Aorta (tissue), 5 donors: ENCODE results near the gene PSTPIP2. TPM values are rescaled to one million over a fixed set of nuclear protein-coding genes. Genes with fewer than 3 reads are reported as not detected.

ENCODE experiments used
- ATAC-seq: fragments of 200-7000 bp; cut with Tn5 transposase; one replicate; pipeline ENCODE4 v1.9.1; 2022; ENCODE audit warnings: moderate library complexity; ENCODE audit not compliant: low FRiP score
- DNase-seq, 2 donors: peaks; one replicate each; pipeline ENCODE4 v3.0.0-alpha.2; 2020
- H3K27ac ChIP-seq, 2 donors: one replicate each; pipeline ENCODE4 v1.5.1; 2013; ENCODE audit warnings: low read length in 2 of 2, mild to moderate bottlenecking in 2 of 2, moderate library complexity in 2 of 2, control low read depth in 1 of 2, inconsistent platforms in 1 of 2, low read depth in 1 of 2
- H3K27me3 ChIP-seq, 2 donors: one replicate each; pipeline ENCODE4 v1.6.1; 2013; ENCODE audit warnings: control low read depth in 1 of 2, low read length in 1 of 2, mild to moderate bottlenecking in 1 of 2, moderate library complexity in 1 of 2; ENCODE audit not compliant: insufficient read depth in 2 of 2, control insufficient read depth in 1 of 2
- H3K36me3 ChIP-seq, 2 donors: one replicate each; pipeline ENCODE4 v1.6.1; 2013; ENCODE audit warnings: control low read depth in 1 of 2, low read length in 1 of 2, mild to moderate bottlenecking in 1 of 2; ENCODE audit not compliant: insufficient read depth in 2 of 2, control insufficient read depth in 1 of 2
- H3K4me1 ChIP-seq, 2 donors: one replicate each; pipeline ENCODE4 v1.6.1; 2013; ENCODE audit warnings: low read length in 2 of 2, control low read depth in 1 of 2, mild to moderate bottlenecking in 1 of 2, moderate library complexity in 1 of 2; ENCODE audit not compliant: insufficient read depth in 2 of 2, control insufficient read depth in 1 of 2
- H3K4me3 ChIP-seq, 2 donors: one replicate each; pipeline ENCODE4 v1.5.1; 2013; ENCODE audit warnings: low read length in 2 of 2, control low read depth in 1 of 2, mild to moderate bottlenecking in 1 of 2
- H3K9me3 ChIP-seq: one replicate; pipeline ENCODE4 v1.6.1; 2013; ENCODE audit warnings: mild to moderate bottlenecking, low read length; ENCODE audit not compliant: control insufficient read depth
- WGBS, 2 donors: extraction: QIAGEN DNeasy Blood & Tissue Kit; methylation state at CpG; one replicate each; pipeline ENCODE4 v1.1.7; 2013; 5-methylcytosine and 5-hydroxymethylcytosine counted together
- intact Hi-C, 2 donors: fragments of 100-400 bp; cut with DNase I; formaldehyde crosslinking; loops; one replicate each; pipeline versions ENCODE4 v1.14.2 to v1.15.0; 2022
- polyA plus RNA-seq, 2 donors: library from polyadenylated mRNA; stranded (reverse); fragments of 200-250 nt; gene quantifications; one replicate each; pipeline ENCODE4 v1.2.3, GENCODE V29; 2013
- total RNA-seq, 2 donors: library from RNA; stranded (reverse); fragmentation: NEBNext Ultra II Directional; extraction: Animal tissue kit (Norgen Biotek cat#: 25700); gene quantifications; one replicate each; pipeline ENCODE4 v1.2.1, GENCODE V29; 2021
- donor health status: healthy with polysubstance abuse.
- donor health status: Bipolar disorder and iron deficiency.
- donor health status: DM: no; HTN: no; CAD: no.
- donor health status: DM: no; HTN: no; CAD: no.
- donor health status: DM: yes; HTN: yes; CAD: no.

Gene PSTPIP2
- total and polyA plus RNA-seq, 4 donors = 2.0 to 12.6 (median 6.7) TPM

DNA sequence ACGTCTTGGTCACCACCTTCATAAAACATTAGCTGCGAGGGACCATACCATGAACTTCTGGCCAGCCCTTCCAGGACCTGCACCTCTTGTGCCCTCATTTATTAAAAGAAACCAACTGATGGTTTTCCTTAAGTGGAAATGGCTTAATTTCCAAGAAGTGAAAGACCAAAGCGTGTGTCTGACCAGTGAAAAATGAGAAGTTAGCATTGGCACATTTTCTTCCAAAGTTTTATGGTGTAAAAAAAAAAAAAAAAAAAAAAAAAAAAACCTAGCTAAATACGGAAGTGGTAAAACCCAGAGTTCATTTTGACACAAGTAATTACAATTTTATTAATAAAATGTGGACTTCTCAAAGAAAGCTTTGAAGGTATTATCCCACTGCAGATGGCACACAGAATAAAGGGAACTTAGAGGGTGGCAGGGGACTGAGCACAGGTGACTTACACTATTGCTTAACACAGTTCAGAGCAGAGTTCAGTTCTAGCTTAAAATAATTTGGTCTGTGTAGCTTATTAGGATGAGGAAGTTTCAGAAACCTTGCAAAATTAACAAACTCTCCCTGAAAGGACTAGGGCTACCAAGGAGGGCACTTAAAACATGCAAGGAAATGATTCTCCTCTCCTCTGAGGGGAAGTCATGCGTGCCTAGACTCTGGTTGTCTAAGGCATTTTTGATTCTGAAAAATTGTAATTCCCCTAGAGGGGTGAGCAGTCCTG is 62.8 kb downstream of the PSTPIP2 start:
- Histone ChIP-seq H3K4me1 (no peaks in the 10 kb centered on the region), H3K36me3 (peaks cover 0 to 3% of the 10 kb centered on the region in 2 donors), H3K4me3 (no peak overlapping the region), H3K27me3 (no peaks in the 10 kb centered on the region), H3K9me3 (no peaks in the 10 kb centered on the region), H3K27ac (no peak overlapping the region)
- intact Hi-C loops = no loop called here
- ATAC-seq (no peak), DNase-seq (no peak)
- 86 to 88% methylated on average over 5 of the region's 5 CpGs for WGBS, 2 donors

- no peaks in the 10 kb centered on the region for H3K9me3 ChIP-seq
- H3K27ac ChIP-seq = no peak overlapping the region
- intact Hi-C loops = no loop called here
- DNase-seq (no peak), ATAC-seq (no peak)
- peaks cover 0 to 3% of the 10 kb centered on the region in 2 donors for H3K36me3 ChIP-seq
- H3K27me3 ChIP-seq = no peaks in the 10 kb centered on the region
- 90 to 93% methylated on average over 8 of the region's 8 CpGs for WGBS, 2 donors
- no peaks in the 10 kb centered on the region for H3K4me1 ChIP-seq
- H3K4me3 ChIP-seq = no peak overlapping the region
Measured at GRCh38 chr18:46008531-46008930, 63.5 kb downstream of the PSTPIP2 start.

GRCh38 chr18:46007165-46007564 is 64.9 kb downstream of the PSTPIP2 start:
- 88 to 91% methylated on average over 5 of the region's 5 CpGs for WGBS, 2 donors
- ATAC-seq = no peak
- DNase-seq = no peak
- no peak overlapping the region for H3K4me3 ChIP-seq
- H3K36me3 ChIP-seq = peaks cover 0 to 3% of the 10 kb centered on the region in 2 donors
- intact Hi-C loops = no loop called here
- no peaks in the 10 kb centered on the region for H3K9me3 ChIP-seq
- no peak overlapping the region for H3K27ac ChIP-seq
- H3K4me1 ChIP-seq = no peaks in the 10 kb centered on the region
- H3K27me3 ChIP-seq = no peaks in the 10 kb centered on the region

DNA sequence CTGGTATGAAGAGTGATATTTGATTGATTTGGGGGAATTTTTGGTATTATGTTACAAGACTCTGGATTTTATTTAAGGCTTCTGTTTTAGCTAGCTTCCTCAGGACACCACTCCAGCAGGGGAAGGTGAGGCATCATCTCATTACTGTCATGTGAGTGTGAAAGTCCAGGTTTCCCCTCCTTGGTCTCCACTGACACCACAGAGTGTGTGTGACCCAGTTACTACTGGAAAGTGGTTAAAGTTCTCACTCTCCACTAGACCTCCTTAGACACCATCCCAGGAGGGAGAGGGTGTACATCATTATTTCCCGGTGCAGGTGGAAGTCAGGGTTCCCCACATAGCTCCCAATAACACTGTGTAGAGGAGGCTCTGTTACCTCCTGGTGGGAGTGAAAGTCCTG is 69.1 kb downstream of the PSTPIP2 start:
- Histone ChIP-seq H3K4me3 (no peak overlapping the region), H3K9me3 (no peaks in the 10 kb centered on the region), H3K27ac (no peak overlapping the region), H3K27me3 (no peaks in the 10 kb centered on the region), H3K4me1 (no peaks in the 10 kb centered on the region), H3K36me3 (no peaks in the 10 kb centered on the region)
- 100% methylated on average over 1 of the region's 1 CpG for WGBS, 2 donors
- intact Hi-C loops = no loop called here
- no peak for ATAC-seq
- no peak for DNase-seq

GRCh38 chr18:46001892-46002291 is 70.2 kb downstream of the PSTPIP2 start:
- no peaks in the 10 kb centered on the region for H3K4me1 ChIP-seq
- WGBS, 2 donors = 89 to 94% methylated on average over 2 of the region's 2 CpGs
- no peaks in the 10 kb centered on the region for H3K9me3 ChIP-seq
- no peak for DNase-seq
- H3K27ac ChIP-seq = no peak overlapping the region
- H3K36me3 ChIP-seq = no peaks in the 10 kb centered on the region
- no peak overlapping the region for H3K4me3 ChIP-seq
- no peaks in the 10 kb centered on the region for H3K27me3 ChIP-seq
- no peak for ATAC-seq
- intact Hi-C loops = no loop called here

- 67 to 68% methylated on average over 1 of the region's 1 CpG for WGBS, 2 donors
- no peaks in the 10 kb centered on the region for H3K36me3 ChIP-seq
- intact Hi-C loops = no loop called here
- no peak overlapping the region for H3K4me3 ChIP-seq
- H3K27ac ChIP-seq = no peak overlapping the region
- no peaks in the 10 kb centered on the region for H3K9me3 ChIP-seq
- H3K27me3 ChIP-seq = no peaks in the 10 kb centered on the region
- no peak for ATAC-seq
- H3K4me1 ChIP-seq = no peaks in the 10 kb centered on the region
- no peak for DNase-seq
Measured at GRCh38 chr18:46001074-46001473, 71.0 kb downstream of the PSTPIP2 start.

DNA sequence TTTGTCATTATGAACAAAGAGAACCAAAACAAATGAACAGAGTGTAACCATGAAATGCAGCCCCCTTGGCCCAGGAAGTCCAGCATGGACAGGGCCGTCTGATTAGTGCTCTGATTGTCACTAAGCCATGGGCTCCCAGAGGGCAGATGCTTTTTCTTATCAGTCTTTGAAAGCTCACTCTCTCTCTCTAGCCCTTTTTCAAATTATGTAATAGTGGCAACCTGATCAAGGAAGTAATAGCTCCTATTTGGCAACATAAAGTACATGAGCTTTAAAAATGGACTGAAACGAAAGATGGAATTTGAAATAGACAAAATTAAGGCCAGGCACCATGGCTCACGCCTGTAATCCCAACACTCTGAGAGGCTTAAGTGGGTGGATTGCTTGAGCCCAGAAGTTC is 72.5 kb downstream of the PSTPIP2 start:
- H3K27ac ChIP-seq = no peak overlapping the region
- peaks cover 0 to 2% of the 10 kb centered on the region in 2 donors for H3K36me3 ChIP-seq
- intact Hi-C loops = no loop called here
- H3K4me3 ChIP-seq = no peak overlapping the region
- ATAC-seq = no peak
- 81 to 85% methylated on average over 3 of the region's 3 CpGs for WGBS, 2 donors
- no peaks in the 10 kb centered on the region for H3K27me3 ChIP-seq
- DNase-seq = no peak
- H3K4me1 ChIP-seq = no peaks in the 10 kb centered on the region
- no peaks in the 10 kb centered on the region for H3K9me3 ChIP-seq

DNA sequence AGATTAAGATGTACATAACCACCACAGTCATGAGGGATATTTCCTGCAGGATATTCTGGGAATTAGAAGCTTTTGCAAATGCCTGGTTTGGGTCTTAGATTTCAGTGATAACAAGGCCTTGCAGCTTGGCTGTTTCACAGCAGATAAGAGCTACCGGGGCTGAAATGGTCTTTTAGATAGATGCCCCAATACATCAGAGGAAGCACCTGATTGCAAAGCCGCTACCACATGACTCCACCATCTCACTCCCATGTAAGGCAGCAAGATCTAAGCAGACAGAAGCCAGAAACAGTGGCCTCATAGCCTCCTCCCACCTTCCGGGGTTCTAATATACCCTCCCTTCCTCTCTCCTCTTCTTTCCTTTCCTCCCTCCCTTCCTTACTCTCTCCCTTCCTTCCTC is 73.8 kb downstream of the PSTPIP2 start:
- intact Hi-C loops = no loop called here
- H3K9me3 ChIP-seq = no peaks in the 10 kb centered on the region
- H3K27ac ChIP-seq = no peak overlapping the region
- H3K36me3 ChIP-seq = peaks cover 0 to 2% of the 10 kb centered on the region in 2 donors
- no peaks in the 10 kb centered on the region for H3K4me1 ChIP-seq
- H3K27me3 ChIP-seq = no peaks in the 10 kb centered on the region
- H3K4me3 ChIP-seq = no peak overlapping the region
- 56 to 69% methylated on average over 3 of the region's 3 CpGs for whole genome bisulfite sequencing, 2 donors
- DNase-seq (no peak), ATAC-seq (no peak)

- H3K4me3 ChIP-seq = no peak overlapping the region
- 78 to 79% methylated on average over 8 of the region's 8 CpGs for WGBS, 2 donors
- H3K36me3 ChIP-seq = peaks cover 0 to 2% of the 10 kb centered on the region in 2 donors
- DNase-seq (no peak), ATAC-seq (no peak)
- intact Hi-C loops = no loop called here
- no peaks in the 10 kb centered on the region for H3K9me3 ChIP-seq
- no peak overlapping the region for H3K27ac ChIP-seq
- no peaks in the 10 kb centered on the region for H3K27me3 ChIP-seq
- H3K4me1 ChIP-seq = no peaks in the 10 kb centered on the region
Measured at GRCh38 chr18:45997700-45998151, 74.3 kb downstream of the PSTPIP2 start.
